Measurements from ENCODE around the gene RECQL5. TPM values are rescaled to one million over a fixed set of nuclear protein-coding genes. Genes with fewer than 3 reads are reported as not detected.

Gene RECQL5
- total RNA-seq, 1 donor from 2014 or later, result 22.7 TPM

DNA sequence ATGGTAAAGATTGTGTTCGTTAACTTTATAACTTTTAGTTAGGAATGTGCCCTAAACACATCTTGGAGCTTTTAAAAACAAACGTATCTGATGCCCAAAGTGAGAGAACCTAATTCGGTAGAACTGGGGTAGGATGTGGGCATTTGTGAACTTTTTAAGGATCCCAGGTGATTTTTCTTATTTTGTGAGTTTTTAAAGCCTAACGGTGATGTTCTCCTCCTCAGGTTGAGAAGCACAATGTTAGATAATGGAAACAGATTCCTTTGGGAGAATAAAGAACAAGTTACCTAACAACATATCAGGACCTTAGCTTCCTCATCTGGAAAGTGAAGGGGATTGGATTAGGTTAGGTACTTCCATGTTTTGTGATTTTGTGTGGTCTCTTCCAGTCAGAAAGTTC lies 871 bp upstream of the RECQL5 start:
- H3K4me3 Mint-ChIP-seq, result no peak overlapping the region
- Histone ChIP-seq H3K4me1 (peaks cover 15% of the 10 kb centered on the region), H3K79me2 (ENCODE audit: low read depth) (peaks cover 71% of the 10 kb centered on the region), H3K27me3 (no peaks in the 10 kb centered on the region), H3K27ac (no peak overlapping the region), H3K4me3 (peak overlapping the region; percentile 98), H3K9ac (peak overlapping the region; percentile 96), H3K36me3 (peaks cover 11% of the 10 kb centered on the region), H2AFZ (replicated peaks) (no peak overlapping the region), H4K20me1 (ENCODE audit: low read depth) (no peaks in the 10 kb centered on the region), H3K9me3 (ENCODE audit: low read depth) (no peaks in the 10 kb centered on the region), H3K4me2 (peak overlapping the region; percentile 96), H3F3A (ENCODE audit: low read depth) (peaks cover 14% of the 10 kb centered on the region)
- H3K36me3 Mint-ChIP-seq, result peaks cover 2% of the 10 kb centered on the region
- no peak overlapping the region for H3K27ac Mint-ChIP-seq
- H3K9me3 Mint-ChIP-seq, result no peaks in the 10 kb centered on the region
- TF ChIP-seq EZH2phosphoT487 (IDR thresholded peaks at IDR 0.05) (no peak), EZH2 (IDR thresholded peaks at IDR 0.05) (no peak)
- TF ChIP-seq, protein P1, sequence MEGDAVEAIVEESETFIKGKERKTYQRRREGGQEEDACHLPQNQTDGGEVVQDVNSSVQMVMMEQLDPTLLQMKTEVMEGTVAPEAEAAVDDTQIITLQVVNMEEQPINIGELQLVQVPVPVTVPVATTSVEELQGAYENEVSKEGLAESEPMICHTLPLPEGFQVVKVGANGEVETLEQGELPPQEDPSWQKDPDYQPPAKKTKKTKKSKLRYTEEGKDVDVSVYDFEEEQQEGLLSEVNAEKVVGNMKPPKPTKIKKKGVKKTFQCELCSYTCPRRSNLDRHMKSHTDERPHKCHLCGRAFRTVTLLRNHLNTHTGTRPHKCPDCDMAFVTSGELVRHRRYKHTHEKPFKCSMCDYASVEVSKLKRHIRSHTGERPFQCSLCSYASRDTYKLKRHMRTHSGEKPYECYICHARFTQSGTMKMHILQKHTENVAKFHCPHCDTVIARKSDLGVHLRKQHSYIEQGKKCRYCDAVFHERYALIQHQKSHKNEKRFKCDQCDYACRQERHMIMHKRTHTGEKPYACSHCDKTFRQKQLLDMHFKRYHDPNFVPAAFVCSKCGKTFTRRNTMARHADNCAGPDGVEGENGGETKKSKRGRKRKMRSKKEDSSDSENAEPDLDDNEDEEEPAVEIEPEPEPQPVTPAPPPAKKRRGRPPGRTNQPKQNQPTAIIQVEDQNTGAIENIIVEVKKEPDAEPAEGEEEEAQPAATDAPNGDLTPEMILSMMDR (IDR thresholded peaks at IDR 0.05), result no peak
- no peak for DNase-seq (ENCODE audit: low spot score)
- no peaks in the 10 kb centered on the region for H3K27me3 Mint-ChIP-seq (ENCODE audit: insufficient read depth, low read depth)
- H3K4me1 Mint-ChIP-seq, result peaks cover 19% of the 10 kb centered on the region

GRCh38 chr17:75665981-75666380 lies 973 bp downstream of the RECQL5 start:
- Histone ChIP-seq H3K4me1 (peaks cover 15% of the 10 kb centered on the region), H3F3A (ENCODE audit: low read depth) (peaks cover 14% of the 10 kb centered on the region), H3K4me2 (peak overlapping the region; percentile 72), H3K27ac (no peak overlapping the region), H3K4me3 (peak overlapping the region; percentile 98), H3K27me3 (no peaks in the 10 kb centered on the region), H3K79me2 (ENCODE audit: low read depth) (peaks cover 58% of the 10 kb centered on the region), H3K9me3 (ENCODE audit: low read depth) (no peaks in the 10 kb centered on the region), H3K9ac (peak overlapping the region; percentile 78), H4K20me1 (ENCODE audit: low read depth) (no peaks in the 10 kb centered on the region), H2AFZ (replicated peaks) (no peak overlapping the region), H3K36me3 (peaks cover 6% of the 10 kb centered on the region)
- no peaks in the 10 kb centered on the region for H3K27me3 Mint-ChIP-seq (ENCODE audit: insufficient read depth, low read depth)
- no peaks in the 10 kb centered on the region for H3K9me3 Mint-ChIP-seq
- no peak overlapping the region for H3K27ac Mint-ChIP-seq
- peaks cover 19% of the 10 kb centered on the region for H3K4me1 Mint-ChIP-seq
- H3K36me3 Mint-ChIP-seq, result peaks cover 7% of the 10 kb centered on the region
- no peak for TF ChIP-seq EZH2phosphoT487 (IDR thresholded peaks at IDR 0.05)
- no peak for DNase-seq (ENCODE audit: low spot score)
- H3K4me3 Mint-ChIP-seq, result no peak overlapping the region

GRCh38 chr17:75664099-75664549 lies 2.8 kb downstream of the RECQL5 start:
- no peak overlapping the region for H3K4me3 Mint-ChIP-seq
- no peak overlapping the region for H3K4me3 ChIP-seq

DNA sequence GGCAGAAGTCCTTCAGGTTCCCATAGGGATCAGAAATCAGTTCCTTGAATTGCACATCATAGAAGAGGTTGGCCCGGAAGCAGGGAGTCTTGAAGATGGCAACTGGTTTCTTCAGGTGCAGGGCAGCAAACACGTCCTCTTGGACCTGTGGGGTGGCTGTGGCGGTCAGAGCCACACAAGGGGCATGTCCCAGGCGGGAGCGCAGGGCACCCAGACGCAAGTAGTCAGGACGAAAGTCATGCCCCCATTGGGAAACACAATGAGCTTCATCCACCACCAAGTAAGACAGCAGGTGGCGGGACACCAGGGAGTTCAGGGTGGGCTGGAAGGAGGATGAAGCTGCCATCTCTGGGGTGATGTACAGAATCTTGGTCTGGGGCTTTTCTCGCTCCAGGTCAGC lies 4.4 kb downstream of the RECQL5 start:
- no peak overlapping the region for H3K4me3 ChIP-seq
- no peak overlapping the region for H3K4me2 ChIP-seq
- H3K9me3 ChIP-seq (ENCODE audit: low read depth), result no peaks in the 10 kb centered on the region
- H3K36me3 ChIP-seq, result no peaks in the 10 kb centered on the region
- H3F3A ChIP-seq (ENCODE audit: low read depth), result no peaks in the 10 kb centered on the region
- no peak for TF ChIP-seq EZH2phosphoT487 (IDR thresholded peaks at IDR 0.05)
- TF ChIP-seq EZH2 (IDR thresholded peaks at IDR 0.05), result no peak
- TF ChIP-seq, protein P1 (IDR thresholded peaks at IDR 0.05), result no peak
- Mint-ChIP-seq H3K27ac (no peak overlapping the region), H3K27me3 (ENCODE audit: insufficient read depth, low read depth) (no peaks in the 10 kb centered on the region), H3K36me3 (peaks cover 5% of the 10 kb centered on the region), H3K9me3 (no peaks in the 10 kb centered on the region), H3K4me1 (peaks cover 12% of the 10 kb centered on the region), H3K4me3 (no peak overlapping the region)
- H4K20me1 ChIP-seq (ENCODE audit: low read depth), result no peaks in the 10 kb centered on the region
- H2AFZ ChIP-seq (replicated peaks), result no peak overlapping the region
- H3K79me2 ChIP-seq (ENCODE audit: low read depth), result peaks cover 24% of the 10 kb centered on the region
- no peak overlapping the region for H3K27ac ChIP-seq
- no peaks in the 10 kb centered on the region for H3K27me3 ChIP-seq
- peaks cover 6% of the 10 kb centered on the region for H3K4me1 ChIP-seq
- no peak overlapping the region for H3K9ac ChIP-seq
- no peak for DNase-seq (ENCODE audit: low spot score)

More at GRCh38 chr17:75664099-75664549, 2.8 kb downstream of the RECQL5 start:
- Histone ChIP-seq H3K27ac (no peak overlapping the region), H3K79me2 (ENCODE audit: low read depth) (peaks cover 40% of the 10 kb centered on the region), H3K27me3 (no peaks in the 10 kb centered on the region), H3K36me3 (no peaks in the 10 kb centered on the region), H3K4me2 (no peak overlapping the region), H4K20me1 (ENCODE audit: low read depth) (no peaks in the 10 kb centered on the region), H2AFZ (replicated peaks) (no peak overlapping the region), H3K9me3 (ENCODE audit: low read depth) (no peaks in the 10 kb centered on the region), H3F3A (ENCODE audit: low read depth) (peaks cover 8% of the 10 kb centered on the region), H3K9ac (no peak overlapping the region), H3K4me1 (peaks cover 15% of the 10 kb centered on the region)
- Mint-ChIP-seq H3K9me3 (no peaks in the 10 kb centered on the region), H3K4me1 (peaks cover 19% of the 10 kb centered on the region), H3K27ac (no peak overlapping the region), H3K27me3 (ENCODE audit: insufficient read depth, low read depth) (no peaks in the 10 kb centered on the region), H3K36me3 (peaks cover 5% of the 10 kb centered on the region)
- DNase-seq (ENCODE audit: low spot score), result no peak
- TF ChIP-seq EZH2 (IDR thresholded peaks at IDR 0.05) (no peak), EZH2phosphoT487 (IDR thresholded peaks at IDR 0.05) (no peak)
- TF ChIP-seq, protein P1 (IDR thresholded peaks at IDR 0.05), result no peak

Measured in neural progenitor cell (in vitro differentiated cells).